Suprapubic skin (tissue), 3 donors: ENCODE results near the gene RIOK2.

Source experiments
- POLR2A ChIP-seq, 2 donors: fragments of 450-650 bp; IDR thresholded peaks; one replicate each; pipeline ENCODE4 v1.6.1; 2017; ENCODE audit warnings: antibody characterized with exemption in 2 of 2, mild to moderate bottlenecking in 2 of 2, moderate library complexity in 2 of 2
- TF ChIP-seq, protein P1 (sequence below), 2 donors: fragments of 200-600 bp in 1 of 2; fragments of 450-650 bp in 1 of 2; sonication (generic) in 1 of 2; IDR thresholded peaks; one replicate each; pipeline ENCODE4 v1.5.1; 2016 to 2019; ENCODE audit warnings: antibody characterized with exemption in 2 of 2, mild to moderate bottlenecking in 1 of 2, moderate library complexity in 1 of 2

DNA sequence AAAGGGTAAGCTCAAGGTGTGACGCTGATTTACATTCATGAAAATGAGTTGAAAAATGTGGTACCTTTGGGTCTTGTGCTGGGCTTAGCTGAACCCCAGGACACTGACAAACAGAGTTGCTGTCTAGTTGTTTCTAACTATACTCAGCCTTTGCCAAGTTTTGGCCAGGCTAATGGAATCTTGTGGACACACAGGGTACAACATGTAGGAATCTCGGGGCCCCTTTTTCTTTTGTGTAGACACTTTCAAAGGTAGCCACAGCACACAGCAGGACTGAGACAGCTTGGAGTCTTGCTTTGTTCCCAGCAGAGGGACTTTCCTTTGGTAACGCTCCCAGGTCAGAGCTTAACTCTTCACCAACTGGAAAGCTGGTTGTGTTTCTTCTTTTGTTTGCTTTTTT lies 48.4 kb downstream of the RIOK2 start:
- TF ChIP-seq POLR2A (IDR thresholded peaks at IDR 0.05) = no peak
- TF ChIP-seq, protein P1, sequence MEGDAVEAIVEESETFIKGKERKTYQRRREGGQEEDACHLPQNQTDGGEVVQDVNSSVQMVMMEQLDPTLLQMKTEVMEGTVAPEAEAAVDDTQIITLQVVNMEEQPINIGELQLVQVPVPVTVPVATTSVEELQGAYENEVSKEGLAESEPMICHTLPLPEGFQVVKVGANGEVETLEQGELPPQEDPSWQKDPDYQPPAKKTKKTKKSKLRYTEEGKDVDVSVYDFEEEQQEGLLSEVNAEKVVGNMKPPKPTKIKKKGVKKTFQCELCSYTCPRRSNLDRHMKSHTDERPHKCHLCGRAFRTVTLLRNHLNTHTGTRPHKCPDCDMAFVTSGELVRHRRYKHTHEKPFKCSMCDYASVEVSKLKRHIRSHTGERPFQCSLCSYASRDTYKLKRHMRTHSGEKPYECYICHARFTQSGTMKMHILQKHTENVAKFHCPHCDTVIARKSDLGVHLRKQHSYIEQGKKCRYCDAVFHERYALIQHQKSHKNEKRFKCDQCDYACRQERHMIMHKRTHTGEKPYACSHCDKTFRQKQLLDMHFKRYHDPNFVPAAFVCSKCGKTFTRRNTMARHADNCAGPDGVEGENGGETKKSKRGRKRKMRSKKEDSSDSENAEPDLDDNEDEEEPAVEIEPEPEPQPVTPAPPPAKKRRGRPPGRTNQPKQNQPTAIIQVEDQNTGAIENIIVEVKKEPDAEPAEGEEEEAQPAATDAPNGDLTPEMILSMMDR (IDR thresholded peaks at IDR 0.05) = no peak
